HL-60 (cell line): ENCODE results near the gene ZFAND3.
A peak's percentile ranks its signal among the peaks of the same experiment; 100 is the strongest.

ENCODE experiments used
- DNase-seq, 2 experiments: peaks; one replicate each; pipeline ENCODE4 v3.0.0-alpha.2; 2010 to 2020; ENCODE audit warnings: low read depth in 1 of 2, low spot score in 1 of 2
- H3K27ac ChIP-seq: fragments of 250-450 bp; sonication (Bioruptor Pico); replicated peaks from 2 replicates; pipeline ENCODE4 v1.5.1; 2020; ENCODE audit warnings: mild to moderate bottlenecking, moderate library complexity
- H3K27me3 ChIP-seq: fragments of 250-450 bp; sonication (Bioruptor Pico); 2 replicates; pipeline ENCODE4 v1.5.1; 2021; ENCODE audit warnings: mild to moderate bottlenecking, moderate library complexity; ENCODE audit not compliant: insufficient read depth, poor library complexity, severe bottlenecking
- H3K4me3 ChIP-seq: replicated peaks from 2 replicates; pipeline ENCODE4 v1.5.1; 2011; ENCODE audit warnings: mild to moderate bottlenecking, control low read depth, low read length; ENCODE audit not compliant: insufficient read depth
- GABPA ChIP-seq: IDR thresholded peaks from 2 replicates; pipeline ENCODE4 v1.6.1; 2012; ENCODE audit warnings: low read depth
- POLR2AphosphoS5 ChIP-seq: IDR thresholded peaks from 2 replicates; pipeline ENCODE4 v1.6.1; 2012; ENCODE audit warnings: low read depth
- REST ChIP-seq: IDR thresholded peaks from 2 replicates; pipeline ENCODE4 v1.6.1; 2012; ENCODE audit warnings: low read depth; ENCODE audit not compliant: insufficient replicate concordance
- SPI1 ChIP-seq: IDR thresholded peaks from 2 replicates; pipeline ENCODE4 v1.6.1; 2012; ENCODE audit warnings: low read depth, mild to moderate bottlenecking, borderline replicate concordance
- TF ChIP-seq, protein P1 (sequence below): IDR thresholded peaks from one replicate; pipeline ENCODE4 v1.5.1; 2011; ENCODE audit warnings: low read length, control low read depth, inconsistent platforms; ENCODE audit not compliant: insufficient read depth

Gene ZFAND3

GRCh38 chr6:38179300-38179699 lies 359.8 kb downstream of the ZFAND3 start:
- no peak overlapping the region for H3K27ac ChIP-seq
- no peak overlapping the region for H3K4me3 ChIP-seq
- TF ChIP-seq GABPA (no peak), SPI1 (no peak), REST (no peak), POLR2AphosphoS5 (no peak)
- TF ChIP-seq, protein P1, sequence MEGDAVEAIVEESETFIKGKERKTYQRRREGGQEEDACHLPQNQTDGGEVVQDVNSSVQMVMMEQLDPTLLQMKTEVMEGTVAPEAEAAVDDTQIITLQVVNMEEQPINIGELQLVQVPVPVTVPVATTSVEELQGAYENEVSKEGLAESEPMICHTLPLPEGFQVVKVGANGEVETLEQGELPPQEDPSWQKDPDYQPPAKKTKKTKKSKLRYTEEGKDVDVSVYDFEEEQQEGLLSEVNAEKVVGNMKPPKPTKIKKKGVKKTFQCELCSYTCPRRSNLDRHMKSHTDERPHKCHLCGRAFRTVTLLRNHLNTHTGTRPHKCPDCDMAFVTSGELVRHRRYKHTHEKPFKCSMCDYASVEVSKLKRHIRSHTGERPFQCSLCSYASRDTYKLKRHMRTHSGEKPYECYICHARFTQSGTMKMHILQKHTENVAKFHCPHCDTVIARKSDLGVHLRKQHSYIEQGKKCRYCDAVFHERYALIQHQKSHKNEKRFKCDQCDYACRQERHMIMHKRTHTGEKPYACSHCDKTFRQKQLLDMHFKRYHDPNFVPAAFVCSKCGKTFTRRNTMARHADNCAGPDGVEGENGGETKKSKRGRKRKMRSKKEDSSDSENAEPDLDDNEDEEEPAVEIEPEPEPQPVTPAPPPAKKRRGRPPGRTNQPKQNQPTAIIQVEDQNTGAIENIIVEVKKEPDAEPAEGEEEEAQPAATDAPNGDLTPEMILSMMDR, result no peak
- no peak for DNase-seq
- H3K27me3 ChIP-seq, result no peaks in the 10 kb centered on the region

- no peak for DNase-seq
- H3K27me3 ChIP-seq, result no peaks in the 10 kb centered on the region
- no peak overlapping the region for H3K27ac ChIP-seq
- TF ChIP-seq REST (no peak), GABPA (no peak), SPI1 (no peak), POLR2AphosphoS5 (no peak)
- TF ChIP-seq, protein P1, result no peak
- no peak overlapping the region for H3K4me3 ChIP-seq
These were observed 360.4 kb downstream of the ZFAND3 start for GRCh38 chr6:38179794-38180430.

GRCh38 chr6:38180586-38180985 lies 361.1 kb downstream of the ZFAND3 start:
- Histone ChIP-seq H3K27me3 (no peaks in the 10 kb centered on the region), H3K4me3 (no peak overlapping the region), H3K27ac (no peak overlapping the region)
- no peak for DNase-seq
- no peak for TF ChIP-seq SPI1

DNA sequence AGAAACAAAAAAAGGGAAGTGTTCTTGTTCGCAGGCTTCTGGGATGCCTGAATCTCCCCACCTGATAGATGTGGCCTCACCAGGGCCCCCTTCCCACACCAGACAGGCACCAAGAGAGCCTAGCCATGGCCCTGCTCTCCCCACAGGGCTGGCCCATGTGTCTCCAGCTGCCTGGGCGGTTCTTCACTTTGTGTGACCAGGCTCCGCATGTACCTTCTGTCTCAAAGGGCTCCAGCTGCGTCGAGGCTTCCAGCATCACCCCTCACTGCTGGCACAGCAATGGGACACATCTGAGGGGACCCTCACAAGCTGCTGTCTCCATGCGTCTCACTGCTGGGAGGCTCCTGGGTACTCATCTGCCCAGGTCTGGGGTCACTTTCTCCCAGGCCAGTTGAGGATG lies 362.9 kb downstream of the ZFAND3 start:
- Histone ChIP-seq H3K4me3 (no peak overlapping the region), H3K27ac (no peak overlapping the region), H3K27me3 (no peaks in the 10 kb centered on the region)
- TF ChIP-seq SPI1 (peak; percentile 36; the same call in 1 of the 2 replicates), POLR2AphosphoS5 (no peak)
- no peak for DNase-seq

DNA sequence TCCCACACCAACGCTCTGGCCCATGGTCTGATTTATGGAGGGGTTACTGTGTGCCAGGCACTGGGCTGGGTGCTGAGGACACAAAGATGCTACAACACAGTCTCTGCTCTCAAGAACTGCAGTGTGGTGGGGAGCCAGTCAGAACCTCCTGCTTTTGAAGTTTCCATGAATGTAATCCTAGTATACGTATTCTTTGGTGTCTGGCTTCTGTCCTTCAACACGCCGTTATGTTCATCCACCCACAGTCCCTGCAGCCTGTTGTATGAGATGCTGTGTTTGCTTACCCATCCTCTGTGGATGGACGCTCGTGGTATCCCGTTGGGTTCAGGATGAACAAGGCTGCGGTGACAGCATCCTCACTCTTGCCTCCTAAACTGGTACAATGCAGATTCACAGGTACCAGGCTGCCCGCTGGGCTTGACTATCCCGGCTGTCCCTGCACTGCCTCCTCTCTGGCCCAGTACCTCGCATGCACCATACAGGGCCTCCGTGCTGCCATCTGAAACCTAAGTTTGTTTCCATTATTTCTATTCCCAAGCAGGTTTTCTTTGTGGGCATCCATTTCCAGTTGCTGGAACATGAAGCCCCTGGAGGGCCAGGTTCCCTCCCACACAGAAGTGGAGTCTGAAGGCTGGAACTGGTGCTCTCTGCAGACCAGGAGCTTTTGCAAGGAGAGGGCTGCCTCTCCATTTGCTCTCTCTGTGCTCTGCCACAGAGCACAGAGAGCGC lies 364.5 kb downstream of the ZFAND3 start:
- TF ChIP-seq GABPA (no peak), POLR2AphosphoS5 (no peak), REST (no peak), SPI1 (no peak)
- TF ChIP-seq, protein P1, result no peak
- H3K27ac ChIP-seq, result no peak overlapping the region
- no peak for DNase-seq

More for the DNA sequence above, 364.5 kb downstream of the ZFAND3 start:
- H3K4me3 ChIP-seq, result no peak overlapping the region
- no peaks in the 10 kb centered on the region for H3K27me3 ChIP-seq
